OCI-LY1 (cell line): ENCODE measurements around the gene ARHGAP24.
"Not testable (repeated sequence)": the region's sequence is repeated elsewhere in the genome, so short reads cannot be mapped to it uniquely, and the experiment has no call there.

ENCODE experiments used
- H2AFZ ChIP-seq: fragments of 200-600 bp; sonication (generic), shearing (Covaris generic); 2 replicates; pipeline ENCODE4 v1.6.0; 2014; ENCODE audit warnings: antibody characterized with exemption, mild to moderate bottlenecking, low read length
- H3F3A ChIP-seq: fragments of 200-600 bp; sonication (generic), shearing (Covaris generic); 2 replicates; pipeline ENCODE4 v1.6.0; 2014; ENCODE audit warnings: mild to moderate bottlenecking, antibody characterized with exemption, low read length, moderate library complexity; ENCODE audit not compliant: insufficient read depth
- H3K27ac ChIP-seq: fragments of 200-600 bp; sonication (generic); 2 replicates; pipeline ENCODE4 v1.5.1; 2014; ENCODE audit warnings: low read length, mixed run types, mild to moderate bottlenecking, low read depth; ENCODE audit not compliant: poor library complexity, severe bottlenecking
- H3K27me3 ChIP-seq: fragments of 200-600 bp; sonication (generic); 2 replicates; pipeline ENCODE4 v1.6.0; 2014; ENCODE audit warnings: antibody characterized with exemption, mild to moderate bottlenecking, low read length, moderate library complexity; ENCODE audit not compliant: insufficient read depth
- H3K36me3 ChIP-seq: fragments of 200-600 bp; sonication (generic); 2 replicates; pipeline ENCODE4 v1.6.1; 2014; ENCODE audit warnings: mild to moderate bottlenecking, antibody characterized with exemption, low read length, moderate library complexity, mixed read lengths; ENCODE audit not compliant: insufficient read depth
- H3K4me1 ChIP-seq: fragments of 200-600 bp; sonication (generic); 2 replicates; pipeline ENCODE4 v1.5.1; 2014; ENCODE audit warnings: mild to moderate bottlenecking, low read length, moderate library complexity; ENCODE audit not compliant: insufficient read depth, severe bottlenecking
- H3K4me2 ChIP-seq: fragments of 200-600 bp; sonication (generic), shearing (Covaris generic); 2 replicates; pipeline ENCODE4 v1.6.1; 2014; ENCODE audit warnings: low read length
- H3K4me3 ChIP-seq: fragments of 200-600 bp; sonication (generic); 2 replicates; pipeline ENCODE4 v1.5.1; 2014; ENCODE audit warnings: low read length, low read depth, mild to moderate bottlenecking, mixed read lengths; ENCODE audit not compliant: poor library complexity, severe bottlenecking
- H3K79me2 ChIP-seq: fragments of 200-600 bp; shearing (Covaris generic); 2 replicates; pipeline ENCODE4 v1.6.1; 2016; ENCODE audit warnings: mixed run types, low read length, mixed read lengths; ENCODE audit not compliant: insufficient read depth
- H3K9ac ChIP-seq: fragments of 200-600 bp; sonication (generic), shearing (Covaris generic); 2 replicates; pipeline ENCODE4 v1.6.1; 2014; ENCODE audit warnings: mild to moderate bottlenecking, low read length, mixed read lengths
- H3K9me2 ChIP-seq: fragments of 200-600 bp; sonication (generic), shearing (Covaris generic); 2 replicates; pipeline ENCODE4 v1.6.1; 2014; ENCODE audit warnings: low read depth, mild to moderate bottlenecking, low read length, mixed read lengths
- H3K9me3 ChIP-seq: fragments of 200-600 bp; shearing (Covaris generic); 2 replicates; pipeline ENCODE4 v1.6.1; 2014; ENCODE audit warnings: low read length, mixed read lengths
- H4K20me1 ChIP-seq: fragments of 200-600 bp; sonication (generic), shearing (Covaris generic); 2 replicates; pipeline ENCODE4 v1.6.0; 2016; ENCODE audit warnings: mild to moderate bottlenecking, low read length; ENCODE audit not compliant: insufficient read depth
- EZH2 ChIP-seq: fragments of 200-600 bp; sonication (generic), shearing (Covaris generic); IDR thresholded peaks from 2 replicates; pipeline ENCODE4 v1.8.0; 2017; ENCODE audit warnings: borderline replicate concordance, mixed run types, mild to moderate bottlenecking, antibody characterized with exemption, low read length, moderate library complexity, mixed read lengths
- TF ChIP-seq, protein P1 (sequence below): fragments of 200-600 bp; sonication (generic), shearing (Covaris generic); IDR thresholded peaks from 2 replicates; pipeline ENCODE4 v1.5.1; 2017; ENCODE audit warnings: mild to moderate bottlenecking, antibody characterized with exemption, low read length, moderate library complexity, mixed read lengths

The ARHGAP24 gene

DNA sequence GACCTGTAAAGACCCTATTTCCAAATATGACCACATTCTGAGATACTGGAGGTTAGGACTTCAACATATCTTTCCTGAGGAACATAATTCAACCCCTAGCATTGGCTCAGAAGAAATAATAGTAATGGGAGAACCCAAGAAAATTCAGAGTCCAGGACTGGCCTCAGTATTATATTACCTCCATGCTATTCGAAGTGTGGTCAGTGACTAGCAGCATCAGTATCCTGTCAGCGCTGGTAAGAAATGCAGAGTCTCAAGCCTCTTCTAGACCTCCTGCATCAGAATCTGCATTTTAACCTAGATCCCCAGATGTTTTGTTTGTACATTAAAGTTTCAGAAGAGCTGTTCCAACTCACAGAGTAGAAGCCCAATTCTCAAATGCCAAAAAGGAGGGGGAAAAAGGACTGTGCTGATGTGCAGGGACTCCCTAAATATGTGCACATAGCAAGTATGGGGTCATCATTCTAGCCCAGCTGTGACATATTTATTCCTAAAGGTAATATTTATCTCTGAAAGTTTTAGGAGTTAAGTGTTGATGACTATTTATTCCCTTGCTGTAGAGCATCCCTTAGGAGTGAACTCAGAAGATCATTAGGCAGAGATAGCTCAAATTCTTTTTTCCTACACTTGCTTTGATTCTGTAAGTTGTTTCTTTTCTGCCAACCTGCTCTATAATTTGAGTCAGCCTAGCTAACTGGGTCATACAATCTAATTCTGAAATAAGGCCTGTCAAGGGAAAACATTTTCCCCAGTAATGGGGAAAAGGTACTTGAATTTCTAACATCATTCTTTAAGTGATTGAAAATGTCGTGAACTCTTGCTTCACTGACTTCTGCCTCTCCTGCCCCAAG lies 361.9 kb downstream of the ARHGAP24 start:
- H3K9ac ChIP-seq = no peak overlapping the region
- no peaks in the 10 kb centered on the region for H3K9me2 ChIP-seq
- no peaks in the 10 kb centered on the region for H3K27me3 ChIP-seq
- H3K27ac ChIP-seq = no peak overlapping the region
- H3K4me3 ChIP-seq = no peak overlapping the region
- peaks cover 37% of the 10 kb centered on the region for H3K4me1 ChIP-seq
- peaks cover 7% of the 10 kb centered on the region; the same call in 1 of the 2 replicates for H3K79me2 ChIP-seq
- no peaks in the 10 kb centered on the region for H4K20me1 ChIP-seq
- no peaks in the 10 kb centered on the region for H3F3A ChIP-seq
- H3K36me3 ChIP-seq = peaks cover 29% of the 10 kb centered on the region; the same call in 1 of the 2 replicates
- no peak for TF ChIP-seq EZH2
- TF ChIP-seq, protein P1, sequence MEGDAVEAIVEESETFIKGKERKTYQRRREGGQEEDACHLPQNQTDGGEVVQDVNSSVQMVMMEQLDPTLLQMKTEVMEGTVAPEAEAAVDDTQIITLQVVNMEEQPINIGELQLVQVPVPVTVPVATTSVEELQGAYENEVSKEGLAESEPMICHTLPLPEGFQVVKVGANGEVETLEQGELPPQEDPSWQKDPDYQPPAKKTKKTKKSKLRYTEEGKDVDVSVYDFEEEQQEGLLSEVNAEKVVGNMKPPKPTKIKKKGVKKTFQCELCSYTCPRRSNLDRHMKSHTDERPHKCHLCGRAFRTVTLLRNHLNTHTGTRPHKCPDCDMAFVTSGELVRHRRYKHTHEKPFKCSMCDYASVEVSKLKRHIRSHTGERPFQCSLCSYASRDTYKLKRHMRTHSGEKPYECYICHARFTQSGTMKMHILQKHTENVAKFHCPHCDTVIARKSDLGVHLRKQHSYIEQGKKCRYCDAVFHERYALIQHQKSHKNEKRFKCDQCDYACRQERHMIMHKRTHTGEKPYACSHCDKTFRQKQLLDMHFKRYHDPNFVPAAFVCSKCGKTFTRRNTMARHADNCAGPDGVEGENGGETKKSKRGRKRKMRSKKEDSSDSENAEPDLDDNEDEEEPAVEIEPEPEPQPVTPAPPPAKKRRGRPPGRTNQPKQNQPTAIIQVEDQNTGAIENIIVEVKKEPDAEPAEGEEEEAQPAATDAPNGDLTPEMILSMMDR = no peak
- H2AFZ ChIP-seq = no peak overlapping the region
- H3K4me2 ChIP-seq = no peak overlapping the region
- H3K9me3 ChIP-seq = no peaks in the 10 kb centered on the region

DNA sequence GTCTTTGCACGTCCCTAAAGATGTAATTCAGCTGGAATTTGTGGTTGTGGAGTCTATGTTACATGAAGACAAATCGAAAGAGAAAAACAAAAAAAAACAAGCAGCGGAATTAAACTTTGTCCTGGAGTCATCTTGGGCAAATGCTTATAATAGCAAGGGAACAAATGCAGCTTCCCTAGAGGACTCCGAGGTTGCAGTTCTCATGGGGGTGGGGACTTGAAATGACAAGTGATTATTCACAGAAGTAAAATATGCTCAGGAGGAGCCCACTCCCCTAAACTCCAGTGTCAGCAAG lies 362.4 kb downstream of the ARHGAP24 start:
- no peaks in the 10 kb centered on the region for H3F3A ChIP-seq
- no peaks in the 10 kb centered on the region for H3K9me2 ChIP-seq
- TF ChIP-seq EZH2 = no peak
- TF ChIP-seq, protein P1 = no peak
- H3K27ac ChIP-seq = no peak overlapping the region
- no peak overlapping the region for H2AFZ ChIP-seq
- no peaks in the 10 kb centered on the region for H3K27me3 ChIP-seq
- H3K4me1 ChIP-seq = peaks cover 43% of the 10 kb centered on the region
- H3K4me2 ChIP-seq = no peak overlapping the region
- H3K9ac ChIP-seq = no peak overlapping the region
- H3K36me3 ChIP-seq = peaks cover 29% of the 10 kb centered on the region; the same call in 1 of the 2 replicates
- no peak overlapping the region for H3K4me3 ChIP-seq
- H3K79me2 ChIP-seq = peaks cover 7% of the 10 kb centered on the region; the same call in 1 of the 2 replicates
- no peaks in the 10 kb centered on the region for H3K9me3 ChIP-seq
- no peaks in the 10 kb centered on the region for H4K20me1 ChIP-seq

- H3K4me3 ChIP-seq, H3K9me3 ChIP-seq, H2AFZ ChIP-seq, H3K9ac ChIP-seq, H4K20me1 ChIP-seq, H3K4me2 ChIP-seq, H3K27me3 ChIP-seq, H3F3A ChIP-seq, H3K9me2 ChIP-seq, H3K27ac ChIP-seq: not testable (repeated sequence)
- Histone ChIP-seq H3K79me2 (peaks cover 19% of the 10 kb centered on the region), H3K36me3 (peaks cover 30% of the 10 kb centered on the region; the same call in 1 of the 2 replicates), H3K4me1 (peaks cover 48% of the 10 kb centered on the region)
These were observed 365.1 kb downstream of the ARHGAP24 start for GRCh38 chr4:85839981-85840451.
